Rectal smooth muscle tissue (tissue), 1 donor: ENCODE results near the gene MRPL55.
A peak's percentile ranks its signal among the peaks of the same experiment; 100 is the strongest.

Experiments used
- H3K27ac ChIP-seq: one replicate; pipeline ENCODE4 v1.7.0; 2013; ENCODE audit warnings: low read depth, low read length, inconsistent platforms
- H3K27me3 ChIP-seq: one replicate; pipeline ENCODE4 v1.7.0; 2013; ENCODE audit warnings: low read length; ENCODE audit not compliant: control insufficient read depth, insufficient read depth
- H3K36me3 ChIP-seq: one replicate; pipeline ENCODE4 v1.7.0; 2013; ENCODE audit warnings: low read length; ENCODE audit not compliant: control insufficient read depth, insufficient read depth
- H3K4me1 ChIP-seq: one replicate; pipeline ENCODE4 v1.7.0; 2013; ENCODE audit warnings: low read length; ENCODE audit not compliant: control insufficient read depth, insufficient read depth
- H3K4me3 ChIP-seq: one replicate; pipeline ENCODE4 v1.7.0; 2013; ENCODE audit warnings: low read length
- H3K9ac ChIP-seq: one replicate; pipeline ENCODE4 v1.7.0; 2013; ENCODE audit warnings: low read length

The MRPL55 gene

GRCh38 chr1:228109073-228109961 is at the start of gene MRPL55:
Gene MRPL55, minus strand, starts transcription at chr1:228109299. Its CDS starts 1,039 bp downstream, at chr1:228108260.
- Histone ChIP-seq H3K9ac (peak within 1 kb of the TSS; percentile 96), H3K27ac (peak within 1 kb of the TSS; percentile 93), H3K4me3 (peak within 1 kb of the TSS; percentile 99), H3K27me3 (no peaks in the 10 kb centered on the region), H3K36me3 (peaks cover 8% of the 10 kb centered on the region), H3K4me1 (peaks cover 5% of the 10 kb centered on the region)

- H3K9ac ChIP-seq: no peak overlapping the region
- no peak overlapping the region for H3K4me3 ChIP-seq
- H3K27me3 ChIP-seq: peaks cover 5% of the 10 kb centered on the region
- no peak overlapping the region for H3K27ac ChIP-seq
- peaks cover 6% of the 10 kb centered on the region for H3K4me1 ChIP-seq
- no peaks in the 10 kb centered on the region for H3K36me3 ChIP-seq
Observed at GRCh38 chr1:228158151-228159007, 49.3 kb upstream of the MRPL55 start.

DNA sequence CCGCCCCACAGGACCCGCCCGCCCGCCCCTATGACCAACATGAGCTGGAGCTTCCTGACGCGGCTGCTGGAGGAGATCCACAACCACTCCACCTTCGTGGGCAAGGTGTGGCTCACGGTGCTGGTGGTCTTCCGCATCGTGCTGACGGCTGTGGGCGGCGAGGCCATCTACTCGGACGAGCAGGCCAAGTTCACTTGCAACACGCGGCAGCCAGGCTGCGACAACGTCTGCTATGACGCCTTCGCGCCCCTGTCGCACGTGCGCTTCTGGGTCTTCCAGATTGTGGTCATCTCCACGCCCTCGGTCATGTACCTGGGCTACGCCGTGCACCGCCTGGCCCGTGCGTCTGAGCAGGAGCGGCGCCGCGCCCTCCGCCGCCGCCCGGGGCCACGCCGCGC is 48.6 kb upstream of the MRPL55 start:
- peaks cover 4% of the 10 kb centered on the region for H3K4me1 ChIP-seq
- H3K4me3 ChIP-seq: no peak overlapping the region
- H3K36me3 ChIP-seq: no peaks in the 10 kb centered on the region
- H3K9ac ChIP-seq: no peak overlapping the region
- peaks cover 5% of the 10 kb centered on the region for H3K27me3 ChIP-seq
- H3K27ac ChIP-seq: no peak overlapping the region

DNA sequence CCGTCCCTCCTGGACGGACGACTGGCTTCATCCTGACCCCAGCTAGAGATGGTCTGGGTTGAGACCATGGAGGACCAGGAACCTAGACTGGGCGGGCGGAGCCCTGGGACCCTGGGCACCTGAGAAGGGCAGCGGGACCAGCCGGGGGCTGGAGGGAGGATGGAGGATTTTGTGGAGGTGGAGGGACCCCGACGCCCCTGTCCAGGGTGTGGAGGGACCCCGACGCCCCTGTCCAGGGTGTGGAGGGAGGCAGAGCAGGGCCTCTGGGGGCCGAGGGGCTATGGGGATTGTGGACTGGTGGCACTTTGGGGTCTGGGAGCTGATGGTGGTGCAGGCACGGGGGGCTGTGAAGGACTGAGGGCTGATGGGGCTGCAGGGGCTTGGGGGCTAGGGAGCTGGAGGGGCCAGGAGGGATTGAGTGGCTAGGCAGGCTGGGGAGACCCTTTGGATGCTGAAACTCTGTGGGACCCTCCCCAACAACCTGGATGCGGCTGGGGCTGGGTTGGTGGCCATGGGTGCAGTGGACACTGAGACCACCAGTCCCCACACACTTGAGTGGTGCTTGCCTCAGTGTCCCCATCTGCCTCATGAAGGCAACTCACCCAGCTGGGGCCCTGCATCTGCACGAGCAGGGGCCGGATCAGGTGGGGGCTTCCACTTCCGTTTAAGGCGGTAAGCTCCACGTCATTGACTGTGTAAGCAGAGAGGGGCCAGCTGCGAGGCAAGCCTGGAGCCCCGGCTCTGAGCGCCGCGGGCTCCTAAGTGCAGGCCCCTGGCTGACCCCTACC is 48.0 kb upstream of the MRPL55 start:
- Histone ChIP-seq H3K27me3 (no peaks in the 10 kb centered on the region), H3K36me3 (no peaks in the 10 kb centered on the region), H3K9ac (no peak overlapping the region), H3K27ac (no peak overlapping the region), H3K4me1 (no peaks in the 10 kb centered on the region), H3K4me3 (no peak overlapping the region)

- peaks cover 6% of the 10 kb centered on the region for H3K4me1 ChIP-seq
- H3K4me3 ChIP-seq: no peak overlapping the region
- no peaks in the 10 kb centered on the region for H3K27me3 ChIP-seq
- no peak overlapping the region for H3K27ac ChIP-seq
- H3K9ac ChIP-seq: no peak overlapping the region
- no peaks in the 10 kb centered on the region for H3K36me3 ChIP-seq
Observed at GRCh38 chr1:228156515-228156881, 47.4 kb upstream of the MRPL55 start.

DNA sequence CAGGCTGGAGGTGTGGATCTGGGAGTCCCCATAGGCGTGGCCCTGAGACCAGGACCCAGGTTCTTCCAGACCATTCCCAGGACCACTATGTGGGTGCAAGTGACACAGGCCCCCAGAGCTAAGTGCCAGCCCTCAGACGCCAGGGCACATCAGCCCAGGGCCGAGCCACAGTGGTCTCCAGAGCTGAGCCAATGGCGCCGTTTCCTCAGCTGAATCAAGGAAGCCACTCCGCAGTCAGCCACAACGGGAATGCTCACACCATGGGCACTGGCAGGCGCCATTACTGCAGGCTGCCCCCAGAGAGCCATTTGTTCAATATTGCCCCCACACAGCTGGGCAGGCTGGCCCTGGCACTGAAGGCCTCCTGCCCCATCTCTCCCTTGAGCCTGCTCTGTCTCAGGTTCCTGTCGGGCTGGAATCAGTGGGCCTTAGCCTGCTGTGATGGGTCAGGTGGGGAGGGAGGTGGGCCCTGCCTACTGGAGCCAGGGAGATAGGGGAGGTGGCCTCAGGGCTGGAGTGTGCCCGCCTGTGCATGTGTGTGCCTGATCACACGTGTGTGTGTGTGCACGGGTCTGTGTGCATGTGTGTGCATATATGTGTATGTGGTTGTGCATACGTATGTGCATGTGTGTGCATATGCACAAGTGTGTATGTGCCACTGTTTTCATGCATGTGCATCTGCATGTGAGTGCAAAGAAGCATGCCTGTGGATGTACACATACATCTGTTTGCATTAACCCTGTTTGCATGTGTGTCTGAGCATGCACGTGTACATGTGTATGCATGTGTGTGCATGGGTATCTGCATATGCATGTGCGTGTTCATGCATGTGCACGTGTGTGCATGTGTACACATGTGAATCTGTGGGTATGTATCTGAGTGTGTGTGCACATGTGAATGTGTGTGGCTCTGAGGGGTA is 46.8 kb upstream of the MRPL55 start:
- H3K27me3 ChIP-seq: no peaks in the 10 kb centered on the region
- no peak overlapping the region for H3K27ac ChIP-seq
- H3K4me1 ChIP-seq: peaks cover 13% of the 10 kb centered on the region
- no peak overlapping the region for H3K9ac ChIP-seq
- H3K36me3 ChIP-seq: no peaks in the 10 kb centered on the region
- no peak overlapping the region for H3K4me3 ChIP-seq

DNA sequence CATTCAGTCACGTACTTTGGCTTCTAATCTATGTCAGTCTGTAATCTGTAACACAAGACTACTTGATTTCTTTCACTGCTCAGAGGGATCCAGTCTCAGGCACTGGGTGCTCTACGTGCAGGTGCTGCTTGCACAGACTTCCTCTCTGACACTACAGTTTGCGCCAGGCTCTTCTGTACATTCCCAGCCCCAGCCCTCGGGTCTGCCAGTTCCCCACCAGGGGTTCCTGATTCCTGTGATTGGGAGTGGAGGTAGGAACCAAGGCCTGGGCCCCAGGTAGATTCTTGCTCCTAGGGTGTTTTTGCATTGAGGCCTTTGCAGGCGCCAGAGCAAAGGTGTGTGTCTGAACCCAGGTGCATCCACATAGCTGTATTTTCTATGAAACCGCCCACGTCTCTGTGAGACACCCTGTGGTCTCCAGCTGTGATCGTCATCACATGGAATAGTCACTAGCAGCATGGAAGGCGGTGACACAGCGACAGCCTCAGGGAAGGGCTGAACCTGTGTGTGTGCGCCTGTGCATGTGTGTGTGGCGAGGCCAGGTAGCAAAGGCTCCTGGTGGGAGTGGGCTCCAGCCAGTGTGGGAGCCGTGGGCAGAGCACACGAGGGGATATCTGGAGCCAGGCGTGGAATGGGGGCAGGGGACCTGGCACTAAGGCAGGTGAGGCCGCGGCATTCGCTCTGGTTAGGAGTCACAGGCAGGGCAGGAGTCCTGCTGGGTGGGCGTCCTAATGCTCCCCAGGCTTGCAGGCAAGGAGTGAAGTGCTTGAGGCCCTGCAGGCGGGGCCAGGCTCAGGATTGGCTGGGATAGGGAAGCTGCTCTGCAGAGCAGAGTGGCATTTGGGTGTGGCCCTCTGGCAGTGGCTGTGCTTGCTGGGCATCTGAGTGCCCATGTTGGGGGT is 45.8 kb upstream of the MRPL55 start:
- Histone ChIP-seq H3K27ac (no peak overlapping the region), H3K27me3 (no peaks in the 10 kb centered on the region), H3K4me3 (no peak overlapping the region), H3K4me1 (peaks cover 21% of the 10 kb centered on the region), H3K9ac (no peak overlapping the region), H3K36me3 (no peaks in the 10 kb centered on the region)

DNA sequence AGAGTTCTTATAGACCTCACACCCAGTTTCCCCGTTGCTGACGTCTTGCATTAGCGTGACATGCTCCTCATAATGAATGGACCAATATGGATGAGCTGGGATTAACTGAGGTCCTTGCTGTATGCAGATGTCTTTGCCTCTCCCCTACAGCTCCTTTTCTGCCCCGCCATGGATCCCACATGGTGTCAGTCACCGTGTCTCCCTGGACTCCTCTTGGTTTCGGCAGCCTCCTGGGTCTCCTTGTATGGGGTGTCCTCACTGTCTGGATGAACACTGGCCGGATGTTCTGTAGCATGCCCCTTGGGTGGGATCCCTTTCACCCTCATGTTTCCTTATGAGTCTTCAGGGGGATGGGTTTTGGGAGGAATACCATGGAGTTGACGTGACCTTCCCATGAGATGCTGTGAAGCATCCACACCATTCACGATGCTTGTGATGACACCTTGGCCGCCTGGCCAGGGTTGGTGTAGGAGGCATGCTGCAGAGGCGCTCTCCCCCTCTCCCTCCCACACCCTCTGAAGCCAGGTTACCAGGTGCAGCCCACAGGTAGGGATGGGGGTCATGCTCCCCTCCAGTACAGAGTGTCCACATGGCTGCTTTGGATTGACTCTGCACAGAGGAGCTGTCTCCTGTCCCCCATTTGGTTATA is 45.0 kb upstream of the MRPL55 start:
- H3K27me3 ChIP-seq: no peaks in the 10 kb centered on the region
- no peak overlapping the region for H3K9ac ChIP-seq
- H3K4me3 ChIP-seq: no peak overlapping the region
- no peaks in the 10 kb centered on the region for H3K36me3 ChIP-seq
- H3K4me1 ChIP-seq: peaks cover 27% of the 10 kb centered on the region
- no peak overlapping the region for H3K27ac ChIP-seq

DNA sequence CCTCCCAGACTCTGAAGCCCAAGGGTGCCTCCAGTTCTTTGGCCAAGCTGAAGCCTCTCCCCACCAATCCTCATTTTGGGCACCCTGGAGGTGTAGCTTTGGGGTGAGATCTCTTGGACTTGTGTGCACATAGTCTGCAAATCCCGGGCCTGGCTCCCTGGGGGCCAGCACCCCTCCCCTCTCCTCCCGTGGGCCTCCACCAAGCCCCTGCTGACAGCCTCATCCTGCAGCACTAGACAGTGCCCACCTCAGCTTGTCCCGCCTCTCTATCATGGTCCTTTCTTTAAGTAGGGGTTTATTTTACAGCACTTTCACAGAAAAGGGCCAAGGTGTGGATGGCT is 43.8 kb upstream of the MRPL55 start:
- Histone ChIP-seq H3K4me1 (peaks cover 31% of the 10 kb centered on the region), H3K4me3 (no peak overlapping the region), H3K27ac (no peak overlapping the region)

GRCh38 chr1:228152097-228152917 is 43.2 kb upstream of the MRPL55 start:
- Histone ChIP-seq H3K9ac (no peak overlapping the region), H3K27ac (peak overlapping the region; percentile 97), H3K27me3 (no peaks in the 10 kb centered on the region), H3K4me3 (no peak overlapping the region), H3K36me3 (peaks cover 4% of the 10 kb centered on the region), H3K4me1 (peaks cover 31% of the 10 kb centered on the region)

More for the DNA sequence above, 43.8 kb upstream of the MRPL55 start:
- Histone ChIP-seq H3K36me3 (no peaks in the 10 kb centered on the region), H3K9ac (no peak overlapping the region), H3K27me3 (no peaks in the 10 kb centered on the region)
